Esophagus muscularis mucosa (tissue), 4 donors: Measurements from ENCODE around the gene C16orf90.

Experiments
- EP300 ChIP-seq: sonication (generic); formaldehyde crosslinking; IDR thresholded peaks from one replicate; pipeline ENCODE4 v1.6.1; 2017; ENCODE audit warnings: antibody characterized with exemption
- POLR2A ChIP-seq: fragments of 450-650 bp; IDR thresholded peaks from one replicate; pipeline ENCODE4 v1.6.1; 2017; ENCODE audit warnings: antibody characterized with exemption, moderate library complexity, mild to moderate bottlenecking, low read depth
- POLR2AphosphoS5 ChIP-seq, 2 donors: sonication (generic); formaldehyde crosslinking; IDR thresholded peaks; one replicate each; pipeline ENCODE4 v1.6.1; 2017; ENCODE audit warnings: antibody characterized with exemption in 2 of 2
- TF ChIP-seq, protein P1 (sequence below), 3 experiments: fragments of 200-600 bp in 2 of 3; fragments of 450-650 bp in 1 of 3; sonication (generic) in 2 of 3; IDR thresholded peaks; one replicate each; pipeline ENCODE4 v1.5.1; 2017 to 2019; ENCODE audit warnings: antibody characterized with exemption in 3 of 3, mild to moderate bottlenecking in 2 of 3, moderate library complexity in 1 of 3

DNA sequence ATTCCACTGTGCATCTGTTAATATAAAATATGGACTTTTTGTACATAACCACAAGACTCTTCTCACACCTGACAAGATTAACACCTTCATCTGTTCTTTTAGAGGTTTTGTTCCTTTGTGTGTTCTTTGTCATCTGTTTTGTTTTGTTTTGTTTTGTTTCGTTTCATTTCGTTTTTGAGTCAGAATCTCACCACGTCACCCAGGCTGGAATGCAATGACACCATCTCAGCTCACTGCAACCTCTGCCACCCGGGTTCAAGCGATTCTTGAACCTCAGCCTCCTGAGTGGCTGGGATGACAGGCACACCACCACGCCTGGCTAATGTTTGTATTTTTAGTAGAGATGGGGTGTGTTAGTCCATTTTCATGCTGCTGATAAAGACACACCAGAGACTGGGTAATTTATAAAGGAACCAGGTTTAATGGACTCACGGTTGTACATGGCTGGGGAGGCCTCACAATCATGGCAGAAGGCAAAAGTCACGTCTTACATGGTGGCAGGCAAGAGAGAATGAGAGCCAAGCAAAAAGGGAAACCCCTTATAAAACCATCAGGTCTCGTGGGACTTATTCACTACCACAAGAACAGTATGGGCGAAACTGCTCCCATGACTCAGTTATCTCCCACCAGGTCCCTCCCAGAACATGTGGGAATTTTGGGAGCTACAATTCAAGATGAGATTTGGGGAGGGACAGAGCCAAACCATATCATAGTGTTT lies 22.3 kb downstream of the C16orf90 start:
- TF ChIP-seq, protein P1, sequence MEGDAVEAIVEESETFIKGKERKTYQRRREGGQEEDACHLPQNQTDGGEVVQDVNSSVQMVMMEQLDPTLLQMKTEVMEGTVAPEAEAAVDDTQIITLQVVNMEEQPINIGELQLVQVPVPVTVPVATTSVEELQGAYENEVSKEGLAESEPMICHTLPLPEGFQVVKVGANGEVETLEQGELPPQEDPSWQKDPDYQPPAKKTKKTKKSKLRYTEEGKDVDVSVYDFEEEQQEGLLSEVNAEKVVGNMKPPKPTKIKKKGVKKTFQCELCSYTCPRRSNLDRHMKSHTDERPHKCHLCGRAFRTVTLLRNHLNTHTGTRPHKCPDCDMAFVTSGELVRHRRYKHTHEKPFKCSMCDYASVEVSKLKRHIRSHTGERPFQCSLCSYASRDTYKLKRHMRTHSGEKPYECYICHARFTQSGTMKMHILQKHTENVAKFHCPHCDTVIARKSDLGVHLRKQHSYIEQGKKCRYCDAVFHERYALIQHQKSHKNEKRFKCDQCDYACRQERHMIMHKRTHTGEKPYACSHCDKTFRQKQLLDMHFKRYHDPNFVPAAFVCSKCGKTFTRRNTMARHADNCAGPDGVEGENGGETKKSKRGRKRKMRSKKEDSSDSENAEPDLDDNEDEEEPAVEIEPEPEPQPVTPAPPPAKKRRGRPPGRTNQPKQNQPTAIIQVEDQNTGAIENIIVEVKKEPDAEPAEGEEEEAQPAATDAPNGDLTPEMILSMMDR (IDR thresholded peaks at IDR 0.05), result no peak
- TF ChIP-seq POLR2A (no peak), POLR2AphosphoS5 (IDR thresholded peaks at IDR 0.05) (no peak), EP300 (no peak)
